HG03095 (cell line): Measurements from ENCODE around the gene SLC5A9.
"Not testable (repeated sequence)": the region's sequence is repeated elsewhere in the genome, so short reads cannot be mapped to it uniquely, and the experiment has no call there.

Experiments
- ATAC-seq: cut with Tn5 transposase; IDR thresholded peaks from one replicate; pipeline ENCODE4 v1.9.1; 2021; ENCODE audit warnings: moderate library complexity; ENCODE audit not compliant: unreplicated experiment

SLC5A9 gene

GRCh38 chr1:48236716-48237470 is 14.4 kb downstream of the SLC5A9 start:
- ATAC-seq = no peak

- ATAC-seq = no peak
These were observed 19.7 kb downstream of the SLC5A9 start for GRCh38 chr1:48242141-48242736.

GRCh38 chr1:48245106-48245505 is 22.6 kb downstream of the SLC5A9 start:
- ATAC-seq = no peak

GRCh38 chr1:48246727-48247126 is 24.2 kb downstream of the SLC5A9 start:
- no peak for ATAC-seq

GRCh38 chr1:48248356-48248755 is 25.8 kb downstream of the SLC5A9 start:
- ATAC-seq = no peak

GRCh38 chr1:48249868-48250267 is 27.4 kb downstream of the SLC5A9 start:
- ATAC-seq = no peak

GRCh38 chr1:48250572-48250971 is 28.1 kb downstream of the SLC5A9 start:
- no peak for ATAC-seq

GRCh38 chr1:48251323-48251722 is 28.8 kb downstream of the SLC5A9 start:
- ATAC-seq = no peak

GRCh38 chr1:48251821-48252220 is 29.3 kb downstream of the SLC5A9 start:
- no peak for ATAC-seq

GRCh38 chr1:48254254-48254653 is 31.7 kb downstream of the SLC5A9 start:
- ATAC-seq = no peak

- ATAC-seq = no peak
These were observed 35.6 kb downstream of the SLC5A9 start for GRCh38 chr1:48258106-48258505.

- ATAC-seq = no peak
These were observed 39.4 kb downstream of the SLC5A9 start for GRCh38 chr1:48261881-48262400.

- no peak for ATAC-seq
These were observed 40.5 kb downstream of the SLC5A9 start for GRCh38 chr1:48263041-48263440.

GRCh38 chr1:48266576-48266975 is 44.1 kb downstream of the SLC5A9 start:
- ATAC-seq = no peak

- ATAC-seq = not testable (repeated sequence)
These were observed 54.9 kb downstream of the SLC5A9 start for GRCh38 chr1:48277437-48277836.

- ATAC-seq = not testable (repeated sequence)
These were observed 59.8 kb downstream of the SLC5A9 start for GRCh38 chr1:48282329-48282728.

GRCh38 chr1:48284696-48285420 is 62.3 kb downstream of the SLC5A9 start:
- ATAC-seq = not testable (repeated sequence)

GRCh38 chr1:48285525-48285924 is 63.0 kb downstream of the SLC5A9 start:
- ATAC-seq = no peak

GRCh38 chr1:48291421-48291820 is 68.9 kb downstream of the SLC5A9 start:
- ATAC-seq = no peak

GRCh38 chr1:48292706-48293105 is 70.2 kb downstream of the SLC5A9 start:
- no peak for ATAC-seq

GRCh38 chr1:48294094-48294493 is 71.6 kb downstream of the SLC5A9 start:
- ATAC-seq = not testable (repeated sequence)

- ATAC-seq = no peak
These were observed 72.1 kb downstream of the SLC5A9 start for GRCh38 chr1:48294656-48295055.
